Activated naive CD4-positive, alpha-beta T cell treated with anti-CD3 and anti-CD28 coated beads for 36 hours (primary cell): ENCODE data around the gene ANTXR1. TPM values are rescaled to one million over a fixed set of nuclear protein-coding genes. Genes with fewer than 3 reads are reported as not detected.

ENCODE experiments used
- CTCF ChIA-PET: fragments of 350-600 bp; sonication (Branson Sonifier 250); formaldehyde crosslinking; loops from one replicate; lab custom pipeline; 2021; ENCODE audit warnings: antibody characterized with exemption; lab: Charles Lee
- DNase-seq: peaks from one replicate; pipeline ENCODE4 v3.0.0-alpha.2; 2020
- H3K27ac Mint-ChIP-seq: one replicate; pipeline ENCODE4 v1.8.0; 2021; ENCODE audit warnings: mild to moderate bottlenecking, mixed read lengths
- H3K27me3 Mint-ChIP-seq: one replicate; pipeline ENCODE4 v1.8.0; 2021; ENCODE audit warnings: low read depth, mixed read lengths
- H3K36me3 Mint-ChIP-seq: one replicate; pipeline ENCODE4 v1.8.0; 2021; ENCODE audit warnings: low read depth, mixed read lengths
- H3K4me1 Mint-ChIP-seq: one replicate; pipeline ENCODE4 v1.8.0; 2021; ENCODE audit warnings: low read depth, mixed read lengths
- H3K4me3 Mint-ChIP-seq: one replicate; pipeline ENCODE4 v1.8.0; 2021; ENCODE audit warnings: mild to moderate bottlenecking, moderate library complexity, mixed read lengths
- H3K9me3 Mint-ChIP-seq: one replicate; pipeline ENCODE4 v1.8.0; 2021; ENCODE audit warnings: mixed read lengths
- intact Hi-C: fragments of 100-400 bp; cut with micrococcal nuclease; formaldehyde crosslinking; loops from one replicate; pipeline ENCODE4 v1.15.1; 2023
- total RNA-seq, 2 experiments: library from RNA; stranded (reverse); gene quantifications; one replicate each; pipeline ENCODE4 v1.2.3, GENCODE V29; 2021

Gene ANTXR1
- total RNA-seq, 2 experiments from 2014 or later: 0.17 TPM; not detected in 1

- no peaks in the 10 kb centered on the region for H3K9me3 Mint-ChIP-seq
- CTCF ChIA-PET: interaction anchor here (0.5 kb wide), 1 partner anchor 467 kb away, joined by 3 read pairs; no protein-coding TSS in a partner anchor
- no peak overlapping the region for H3K27ac Mint-ChIP-seq
- H3K4me3 Mint-ChIP-seq: no peak overlapping the region
- no peaks in the 10 kb centered on the region for H3K4me1 Mint-ChIP-seq
- H3K36me3 Mint-ChIP-seq: no peaks in the 10 kb centered on the region
- no peak for DNase-seq
- intact Hi-C loops: no loop called here
- H3K27me3 Mint-ChIP-seq: no peaks in the 10 kb centered on the region
Measured at GRCh38 chr2:69134306-69134945, 121.4 kb downstream of the ANTXR1 start.

DNA sequence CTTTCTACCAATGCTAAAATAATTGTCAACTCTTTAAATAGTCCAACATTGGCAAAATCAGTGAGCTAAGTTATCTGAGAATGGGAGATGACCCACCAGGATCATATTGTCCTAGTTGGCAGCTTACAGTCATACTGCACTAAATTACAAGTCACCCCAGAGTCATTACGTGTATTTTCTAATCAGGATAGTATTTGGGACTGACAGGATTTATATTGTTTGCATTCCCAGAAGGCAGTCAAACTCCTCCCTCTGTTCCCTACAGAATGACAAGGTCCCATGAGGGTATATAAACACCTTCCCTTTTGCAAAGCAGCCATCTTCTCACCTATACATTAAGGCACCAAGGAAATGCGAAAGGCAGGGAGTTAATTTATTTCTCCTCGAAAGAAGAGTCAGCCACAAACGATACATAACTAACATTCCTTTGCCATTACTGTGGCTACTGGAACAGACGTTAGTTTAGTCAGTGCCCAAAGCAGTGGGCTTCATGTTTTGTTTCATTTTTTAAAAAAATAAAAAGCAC, 125.3 kb downstream of the ANTXR1 start:
- no peak overlapping the region for H3K27ac Mint-ChIP-seq
- H3K4me1 Mint-ChIP-seq: no peaks in the 10 kb centered on the region
- no peak for DNase-seq
- no peaks in the 10 kb centered on the region for H3K9me3 Mint-ChIP-seq
- intact Hi-C loops: no loop called here
- H3K36me3 Mint-ChIP-seq: no peaks in the 10 kb centered on the region
- no peaks in the 10 kb centered on the region for H3K27me3 Mint-ChIP-seq
- CTCF ChIA-PET: no interaction called here
- no peak overlapping the region for H3K4me3 Mint-ChIP-seq

DNA sequence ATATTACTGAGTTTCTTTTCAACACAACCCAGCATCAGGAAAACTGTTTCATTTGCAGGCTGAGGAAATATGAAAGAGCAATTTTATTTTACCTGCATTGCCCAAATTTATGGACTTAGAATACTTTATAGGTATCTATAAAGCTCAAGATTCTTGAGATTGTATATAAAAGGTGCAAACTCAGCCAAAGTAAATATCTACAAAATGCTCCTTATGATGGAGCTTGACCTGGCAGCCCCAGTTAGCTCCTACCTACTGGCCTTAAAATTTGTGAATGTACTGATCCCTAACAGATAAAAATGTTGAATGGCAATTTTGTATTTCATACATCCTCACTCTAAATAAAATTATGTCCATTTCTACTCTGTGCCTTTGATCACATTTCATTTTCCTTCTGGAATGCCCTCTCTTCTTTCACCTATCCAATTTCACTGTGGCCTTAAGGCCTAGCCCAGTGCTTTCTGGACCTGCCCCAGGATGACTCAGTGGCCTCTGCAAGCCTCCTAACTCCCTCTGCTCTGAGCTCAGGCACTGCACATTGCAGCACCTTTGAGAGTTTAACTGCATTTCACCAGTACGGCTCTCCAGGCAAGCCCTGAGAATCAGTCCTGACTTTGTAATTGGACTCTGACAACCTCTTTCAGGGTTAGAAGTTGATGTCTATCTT, 125.9 kb downstream of the ANTXR1 start:
- CTCF ChIA-PET: no interaction called here
- no peaks in the 10 kb centered on the region for H3K9me3 Mint-ChIP-seq
- H3K36me3 Mint-ChIP-seq: no peaks in the 10 kb centered on the region
- H3K4me1 Mint-ChIP-seq: no peaks in the 10 kb centered on the region
- DNase-seq: no peak
- H3K27me3 Mint-ChIP-seq: no peaks in the 10 kb centered on the region
- H3K4me3 Mint-ChIP-seq: no peak overlapping the region
- no peak overlapping the region for H3K27ac Mint-ChIP-seq
- intact Hi-C loops: no loop called here

DNA sequence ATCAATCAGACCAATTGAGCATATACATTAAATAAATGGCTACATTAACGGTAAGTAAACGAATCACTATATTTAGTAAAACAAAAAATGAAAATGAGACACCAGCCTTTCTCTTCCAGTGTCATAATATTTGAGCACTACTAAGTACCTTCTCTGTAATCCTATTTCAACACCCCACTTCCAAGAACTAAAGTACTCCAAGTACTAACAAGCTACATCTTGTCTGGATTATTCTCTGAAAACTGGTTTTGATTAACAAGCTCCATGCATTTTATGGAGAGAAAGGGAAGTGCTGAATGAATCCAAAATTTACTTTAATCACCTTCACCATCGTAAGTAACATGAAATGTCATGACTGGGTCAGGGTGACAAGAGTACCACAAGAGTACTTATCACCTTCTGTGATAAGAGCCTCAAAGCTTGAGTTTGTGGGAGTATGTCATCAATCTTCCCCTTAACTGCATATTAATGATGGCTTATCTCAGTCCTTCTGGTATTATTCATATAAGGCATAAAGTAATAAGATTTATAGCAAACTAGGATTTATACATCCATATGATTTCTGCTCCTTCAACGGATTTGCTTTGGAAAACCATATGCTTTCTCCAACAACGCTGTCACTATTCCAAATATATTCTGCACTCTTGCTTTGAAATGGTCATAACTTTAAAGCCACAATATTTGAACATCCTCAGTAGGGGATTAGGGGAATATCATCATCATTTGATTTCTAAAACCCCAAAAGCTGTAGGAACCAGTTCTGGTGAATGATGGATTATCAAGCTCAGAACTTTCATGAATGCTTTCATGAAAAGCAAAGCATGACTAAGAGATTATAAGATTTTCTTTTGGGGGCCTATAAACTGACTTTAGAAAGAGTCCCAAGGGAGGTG, 127.0 kb downstream of the ANTXR1 start:
- no peaks in the 10 kb centered on the region for H3K27me3 Mint-ChIP-seq
- H3K27ac Mint-ChIP-seq: no peak overlapping the region
- no peaks in the 10 kb centered on the region for H3K9me3 Mint-ChIP-seq
- CTCF ChIA-PET: no interaction called here
- H3K4me1 Mint-ChIP-seq: no peaks in the 10 kb centered on the region
- intact Hi-C loops: no loop called here
- no peak for DNase-seq
- no peak overlapping the region for H3K4me3 Mint-ChIP-seq
- H3K36me3 Mint-ChIP-seq: no peaks in the 10 kb centered on the region

DNA sequence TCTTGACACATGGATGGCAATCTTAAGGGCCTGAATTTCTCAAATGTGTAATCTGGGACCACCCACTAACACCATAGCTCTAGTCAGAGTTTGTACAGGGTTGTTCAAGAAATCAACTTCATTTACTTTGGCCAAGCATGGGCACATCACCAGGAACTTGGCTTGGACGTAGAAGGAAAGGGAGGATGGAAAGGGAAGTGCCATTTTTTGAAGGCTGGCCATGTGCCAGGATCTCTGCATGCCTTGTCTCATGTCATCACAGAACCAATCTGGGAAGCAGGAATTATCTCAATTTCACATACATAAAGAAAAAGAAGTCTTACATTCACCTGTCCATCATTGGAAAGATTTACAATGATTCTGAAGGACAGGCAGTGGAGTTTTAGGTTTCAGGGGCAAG, 128.1 kb downstream of the ANTXR1 start:
- Mint-ChIP-seq H3K36me3 (no peaks in the 10 kb centered on the region), H3K9me3 (no peaks in the 10 kb centered on the region), H3K4me3 (no peak overlapping the region), H3K4me1 (no peaks in the 10 kb centered on the region), H3K27me3 (no peaks in the 10 kb centered on the region), H3K27ac (no peak overlapping the region)
- intact Hi-C loops: no loop called here
- CTCF ChIA-PET: no interaction called here
- DNase-seq: no peak

DNA sequence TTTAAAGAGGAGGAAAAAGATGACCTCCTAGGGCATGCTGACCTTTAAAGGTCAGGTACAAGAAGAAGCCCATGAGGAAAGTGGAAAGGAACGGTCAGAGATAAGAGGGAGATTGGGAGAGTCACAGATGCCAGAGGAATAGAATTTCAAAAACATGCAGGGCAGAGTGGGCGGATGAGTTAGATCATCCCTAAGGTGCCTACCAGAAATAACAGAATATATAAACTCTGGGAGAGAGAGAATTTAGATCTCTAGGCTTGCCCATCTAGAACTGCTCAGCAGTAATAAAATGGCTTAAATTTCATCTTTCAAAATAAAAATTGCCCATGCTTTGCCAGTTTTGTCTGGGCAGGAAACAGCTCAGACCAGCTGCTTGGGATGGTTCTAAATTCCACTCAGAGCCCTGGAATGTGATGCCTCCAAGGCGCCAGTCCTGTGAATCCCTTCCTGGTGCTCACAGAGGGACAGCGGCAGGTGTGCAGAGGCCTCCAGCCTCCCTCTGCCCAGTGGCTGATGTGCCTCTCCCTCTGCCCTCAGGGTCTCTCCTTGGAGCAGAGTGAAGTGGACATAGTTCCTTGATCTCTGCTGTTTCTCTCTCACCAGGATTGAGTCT, 130.9 kb downstream of the ANTXR1 start:
- no peaks in the 10 kb centered on the region for H3K36me3 Mint-ChIP-seq
- CTCF ChIA-PET: no interaction called here
- H3K27ac Mint-ChIP-seq: no peak overlapping the region

GRCh38 chr2:69145204-69145603, 132.2 kb downstream of the ANTXR1 start:
- intact Hi-C loops: no loop called here
- Mint-ChIP-seq H3K4me1 (no peaks in the 10 kb centered on the region), H3K36me3 (no peaks in the 10 kb centered on the region), H3K9me3 (no peaks in the 10 kb centered on the region), H3K27me3 (no peaks in the 10 kb centered on the region), H3K27ac (no peak overlapping the region), H3K4me3 (no peak overlapping the region)
- no peak for DNase-seq
- CTCF ChIA-PET: no interaction called here

More for the DNA sequence above, 130.9 kb downstream of the ANTXR1 start:
- intact Hi-C loops: no loop called here
- no peak for DNase-seq
- Mint-ChIP-seq H3K9me3 (no peaks in the 10 kb centered on the region), H3K27me3 (no peaks in the 10 kb centered on the region), H3K4me1 (no peaks in the 10 kb centered on the region), H3K4me3 (no peak overlapping the region)

DNA sequence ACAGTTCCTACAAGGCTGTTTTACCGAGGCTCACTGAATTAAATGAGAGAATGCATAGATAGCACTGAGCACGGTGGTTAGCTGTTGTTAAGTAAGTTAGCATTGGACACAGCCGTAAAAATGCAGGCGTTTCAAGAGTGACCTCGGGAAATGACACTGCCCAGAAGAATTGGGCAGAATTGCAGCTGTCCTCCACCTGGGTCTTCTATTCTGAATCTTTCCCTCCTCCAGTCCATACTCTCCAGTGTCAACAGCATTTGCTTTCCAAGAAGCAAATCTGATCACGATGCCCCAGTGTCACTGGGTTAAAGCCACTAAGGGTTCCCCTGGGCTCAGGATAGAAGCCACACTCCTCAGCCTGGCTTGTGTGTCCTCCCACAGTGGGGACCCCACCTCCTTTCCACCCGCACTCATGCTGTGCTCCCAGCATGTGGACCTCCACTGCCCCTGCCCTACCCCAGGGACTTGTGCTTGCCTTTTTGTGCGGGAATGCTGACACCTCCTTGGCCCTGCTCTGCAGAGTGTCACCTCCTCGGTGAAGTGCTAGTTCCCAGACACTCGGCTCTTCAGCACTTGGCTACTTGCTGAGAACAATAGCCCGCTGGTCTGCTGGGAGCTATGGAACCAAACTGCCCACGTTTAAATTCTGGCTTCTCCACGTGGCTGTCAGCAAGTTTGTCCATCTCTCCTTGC, 135.0 kb downstream of the ANTXR1 start:
- CTCF ChIA-PET: no interaction called here
- Mint-ChIP-seq H3K27ac (no peak overlapping the region), H3K4me3 (no peak overlapping the region), H3K27me3 (peaks cover 2% of the 10 kb centered on the region), H3K36me3 (no peaks in the 10 kb centered on the region), H3K4me1 (no peaks in the 10 kb centered on the region), H3K9me3 (no peaks in the 10 kb centered on the region)
- intact Hi-C loops: no loop called here
- DNase-seq: no peak

DNA sequence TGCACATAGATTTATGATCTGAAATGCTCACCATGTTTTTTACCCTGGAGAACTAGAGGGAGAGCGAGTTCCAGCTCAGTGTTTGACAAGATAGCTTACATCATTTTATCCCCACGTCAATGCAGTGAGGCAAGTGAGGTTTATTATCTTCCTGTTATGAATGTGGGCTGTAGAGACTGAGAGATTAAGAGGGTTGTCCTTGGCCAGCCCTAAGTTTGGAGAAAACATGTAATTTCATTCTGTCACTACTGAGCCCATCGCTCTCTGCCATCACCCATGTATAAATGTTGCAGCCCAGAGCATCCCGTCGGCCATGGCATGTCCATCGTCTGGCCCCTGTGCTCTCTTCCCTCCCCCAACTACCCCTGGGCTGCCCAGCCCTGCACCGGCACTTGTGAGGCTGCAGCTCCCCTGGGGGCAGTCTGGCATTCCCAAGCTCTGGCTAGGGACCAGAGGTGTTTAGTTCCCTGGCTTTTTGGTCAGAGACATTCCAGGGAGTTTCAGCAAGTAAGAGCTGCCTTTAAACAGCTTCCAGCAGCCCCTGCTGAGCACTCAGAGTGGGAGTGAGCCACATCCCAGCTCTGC, 136.7 kb downstream of the ANTXR1 start:
- Mint-ChIP-seq H3K27me3 (peaks cover 4% of the 10 kb centered on the region), H3K4me3 (no peak overlapping the region), H3K27ac (no peak overlapping the region), H3K9me3 (no peaks in the 10 kb centered on the region), H3K4me1 (no peaks in the 10 kb centered on the region), H3K36me3 (no peaks in the 10 kb centered on the region)
- CTCF ChIA-PET: interaction anchor here (0.9 kb wide), 1 partner anchor 33 kb away, joined by 3 read pairs; no protein-coding TSS in a partner anchor
- intact Hi-C loops: no loop called here
- DNase-seq: no peak

- H3K27ac Mint-ChIP-seq: no peak overlapping the region
- no peak for DNase-seq
- CTCF ChIA-PET: no interaction called here
- no peaks in the 10 kb centered on the region for H3K4me1 Mint-ChIP-seq
- H3K36me3 Mint-ChIP-seq: no peaks in the 10 kb centered on the region
- no peaks in the 10 kb centered on the region for H3K9me3 Mint-ChIP-seq
- intact Hi-C loops: no loop called here
- H3K27me3 Mint-ChIP-seq: peaks cover 4% of the 10 kb centered on the region
- H3K4me3 Mint-ChIP-seq: no peak overlapping the region
Measured at GRCh38 chr2:69151931-69152330, 139.0 kb downstream of the ANTXR1 start.

- intact Hi-C loops: no loop called here
- no peak overlapping the region for H3K27ac Mint-ChIP-seq
- no peaks in the 10 kb centered on the region for H3K9me3 Mint-ChIP-seq
- no peaks in the 10 kb centered on the region for H3K4me1 Mint-ChIP-seq
- no peaks in the 10 kb centered on the region for H3K36me3 Mint-ChIP-seq
- CTCF ChIA-PET: no interaction called here
- peaks cover 4% of the 10 kb centered on the region for H3K27me3 Mint-ChIP-seq
- no peak for DNase-seq
- no peak overlapping the region for H3K4me3 Mint-ChIP-seq
Measured at GRCh38 chr2:69152847-69153583, 140.0 kb downstream of the ANTXR1 start.
